Spleen (tissue), 7 donors: ENCODE results near the gene PDZD8.

Experiments
- POLR2A ChIP-seq, 3 donors: fragments of 450-650 bp; IDR thresholded peaks; one replicate each; pipeline ENCODE4 v1.5.1; 2017; ENCODE audit warnings: antibody characterized with exemption in 3 of 3, mild to moderate bottlenecking in 1 of 3
- POLR2AphosphoS5 ChIP-seq, 3 donors: sonication (generic); formaldehyde crosslinking; IDR thresholded peaks; one replicate each; pipeline ENCODE4 v1.5.1; 2017; ENCODE audit warnings: antibody characterized with exemption in 3 of 3
- TF ChIP-seq, protein P1 (sequence below), 11 experiments: fragments of 200-600 bp in 7 of 11; fragments of 450-650 bp in 4 of 11; sonication (generic) in 4 of 11; IDR thresholded peaks in 8 of 11; conservative IDR thresholded peaks in 3 of 11; 1 replicate in 7 of 11; 2 replicates in 4 of 11; pipeline versions ENCODE4 v1.4.0 to v1.8.0; 2016 to 2021; ENCODE audit warnings: antibody characterized with exemption in 11 of 11, inconsistent platforms in 4 of 11, mild to moderate bottlenecking in 1 of 11
- donor health status: DM: no; HTN: no; CAD: no; lungs with moderate emphysema.
- donor health status: DM: no; HTN: no; CAD: no.
- donor health status: DM: no; HTN: no; CAD: no.

DNA sequence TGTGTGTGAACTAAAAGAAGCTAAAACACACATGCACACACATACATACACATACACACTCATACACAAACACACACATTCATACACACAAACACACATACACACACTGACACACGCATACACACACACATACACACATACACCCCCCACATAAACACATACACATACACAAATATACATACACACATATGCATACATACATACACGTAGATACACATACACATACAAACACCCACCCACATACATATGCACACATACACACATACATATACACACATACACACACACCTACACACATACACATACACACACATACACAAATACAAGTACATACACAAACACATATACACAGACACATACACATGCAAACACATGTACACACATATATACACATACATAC lies 106.3 kb downstream of the PDZD8 start:
- TF ChIP-seq, protein P1, sequence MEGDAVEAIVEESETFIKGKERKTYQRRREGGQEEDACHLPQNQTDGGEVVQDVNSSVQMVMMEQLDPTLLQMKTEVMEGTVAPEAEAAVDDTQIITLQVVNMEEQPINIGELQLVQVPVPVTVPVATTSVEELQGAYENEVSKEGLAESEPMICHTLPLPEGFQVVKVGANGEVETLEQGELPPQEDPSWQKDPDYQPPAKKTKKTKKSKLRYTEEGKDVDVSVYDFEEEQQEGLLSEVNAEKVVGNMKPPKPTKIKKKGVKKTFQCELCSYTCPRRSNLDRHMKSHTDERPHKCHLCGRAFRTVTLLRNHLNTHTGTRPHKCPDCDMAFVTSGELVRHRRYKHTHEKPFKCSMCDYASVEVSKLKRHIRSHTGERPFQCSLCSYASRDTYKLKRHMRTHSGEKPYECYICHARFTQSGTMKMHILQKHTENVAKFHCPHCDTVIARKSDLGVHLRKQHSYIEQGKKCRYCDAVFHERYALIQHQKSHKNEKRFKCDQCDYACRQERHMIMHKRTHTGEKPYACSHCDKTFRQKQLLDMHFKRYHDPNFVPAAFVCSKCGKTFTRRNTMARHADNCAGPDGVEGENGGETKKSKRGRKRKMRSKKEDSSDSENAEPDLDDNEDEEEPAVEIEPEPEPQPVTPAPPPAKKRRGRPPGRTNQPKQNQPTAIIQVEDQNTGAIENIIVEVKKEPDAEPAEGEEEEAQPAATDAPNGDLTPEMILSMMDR (IDR thresholded peaks at IDR 0.05 in 8 of 11, conservative IDR thresholded peaks at IDR 0.05 in 3 of 11) = no peak
- TF ChIP-seq POLR2AphosphoS5 (IDR thresholded peaks at IDR 0.05) (no peak), POLR2A (IDR thresholded peaks at IDR 0.05) (no peak)
